T1000 (cell line): ENCODE data around the gene SIPA1L3.
"Not testable (repeated sequence)": the region's sequence is repeated elsewhere in the genome, so short reads cannot be mapped to it uniquely, and the experiment has no call there.

Source experiments
- DNase-seq: peaks from one replicate; lab custom pipeline; 2025; ENCODE audit warnings: mixed read lengths; lab: John Stamatoyannopoulos, UW

The SIPA1L3 gene

DNA sequence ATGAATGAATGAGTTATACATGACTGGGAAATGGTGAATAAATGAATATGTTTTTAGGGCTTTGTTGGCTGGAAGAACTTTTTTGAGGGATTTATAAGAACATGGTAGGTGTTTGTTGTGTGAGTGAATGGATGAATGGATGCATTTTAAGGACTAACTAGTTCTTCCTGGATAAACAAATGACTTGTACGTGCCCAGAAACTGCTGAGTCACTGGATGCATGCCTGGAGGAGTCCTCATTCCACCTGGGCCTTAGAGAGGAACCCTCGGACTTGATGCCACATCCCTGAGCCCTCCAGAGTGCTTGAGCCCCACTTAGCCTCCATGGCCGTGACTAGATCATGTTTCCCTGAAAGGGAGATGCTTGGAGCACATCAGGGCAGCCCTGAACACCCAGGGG is 163.6 kb downstream of the SIPA1L3 start:
- no peak for DNase-seq

DNA sequence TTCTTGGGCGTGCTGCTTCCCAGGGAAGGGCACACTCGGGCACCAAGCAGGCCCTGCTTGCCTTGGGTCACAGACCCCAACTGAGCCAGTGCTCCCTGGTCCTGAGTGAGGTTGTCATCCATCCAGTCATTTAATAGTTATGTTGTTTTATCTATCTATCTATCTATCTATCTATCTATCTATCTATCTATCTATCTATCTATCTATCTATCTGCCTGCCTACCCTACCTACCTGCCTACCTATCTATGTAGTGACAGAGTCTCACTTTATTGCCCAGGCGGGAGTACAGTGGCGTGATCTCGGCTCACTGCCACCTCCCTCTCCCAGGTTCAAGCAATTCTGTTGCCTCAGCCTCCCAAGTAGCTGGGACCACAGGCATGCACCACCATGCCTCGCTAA is 164.0 kb downstream of the SIPA1L3 start:
- not testable (repeated sequence) for DNase-seq

GRCh38 chr19:38071647-38072046 is 164.6 kb downstream of the SIPA1L3 start:
- no peak for DNase-seq

DNA sequence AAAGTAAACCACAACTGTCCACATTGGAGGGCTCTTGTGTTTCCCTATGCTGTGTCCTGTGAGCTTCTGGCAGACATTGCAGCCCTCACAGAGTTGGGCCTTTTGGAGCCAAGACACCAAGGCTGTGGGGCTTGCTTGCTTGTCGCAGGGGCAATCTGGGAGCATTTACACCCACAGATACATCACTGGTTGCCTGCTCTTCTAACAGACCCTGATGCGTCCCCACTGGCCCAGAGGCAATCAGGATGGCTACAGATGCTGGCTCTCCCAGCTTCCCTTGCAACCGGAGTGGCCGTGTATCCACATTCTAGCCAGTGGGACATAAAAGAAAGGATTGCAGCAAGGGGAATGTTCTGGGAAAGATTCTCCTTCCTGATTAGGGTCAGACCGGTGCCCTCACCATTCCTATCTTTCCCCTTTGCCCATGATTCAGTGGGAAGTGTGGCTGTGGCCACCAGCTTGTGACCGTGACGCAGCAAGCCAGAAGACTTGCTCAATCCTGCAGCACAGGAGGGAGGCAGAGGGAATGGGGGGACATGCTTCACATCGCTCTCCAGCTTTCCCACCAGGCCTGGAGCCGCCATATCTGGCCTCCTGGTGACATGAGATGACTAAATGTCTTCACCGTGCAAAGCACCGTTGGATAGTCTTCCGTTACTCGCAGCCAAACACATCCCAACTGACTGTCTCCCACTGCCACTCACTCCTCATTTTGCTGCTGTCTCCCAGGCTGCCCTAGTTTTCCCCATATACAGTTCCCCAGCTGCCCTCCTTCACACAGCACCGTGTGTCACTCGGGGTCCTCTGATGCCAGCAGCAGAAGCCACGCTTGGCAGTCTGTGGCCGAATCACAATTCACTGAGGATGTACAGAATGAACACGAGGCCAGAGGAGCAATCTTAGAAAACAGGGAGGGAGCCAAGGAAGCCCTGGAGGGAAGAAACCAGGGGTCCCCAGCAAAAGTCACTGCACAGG is 166.1 kb downstream of the SIPA1L3 start:
- no peak for DNase-seq

- DNase-seq: no peak
Observed at GRCh38 chr19:38073841-38074685, 167.1 kb downstream of the SIPA1L3 start.

- DNase-seq: no peak
Observed at GRCh38 chr19:38076337-38076736, 169.3 kb downstream of the SIPA1L3 start.

DNA sequence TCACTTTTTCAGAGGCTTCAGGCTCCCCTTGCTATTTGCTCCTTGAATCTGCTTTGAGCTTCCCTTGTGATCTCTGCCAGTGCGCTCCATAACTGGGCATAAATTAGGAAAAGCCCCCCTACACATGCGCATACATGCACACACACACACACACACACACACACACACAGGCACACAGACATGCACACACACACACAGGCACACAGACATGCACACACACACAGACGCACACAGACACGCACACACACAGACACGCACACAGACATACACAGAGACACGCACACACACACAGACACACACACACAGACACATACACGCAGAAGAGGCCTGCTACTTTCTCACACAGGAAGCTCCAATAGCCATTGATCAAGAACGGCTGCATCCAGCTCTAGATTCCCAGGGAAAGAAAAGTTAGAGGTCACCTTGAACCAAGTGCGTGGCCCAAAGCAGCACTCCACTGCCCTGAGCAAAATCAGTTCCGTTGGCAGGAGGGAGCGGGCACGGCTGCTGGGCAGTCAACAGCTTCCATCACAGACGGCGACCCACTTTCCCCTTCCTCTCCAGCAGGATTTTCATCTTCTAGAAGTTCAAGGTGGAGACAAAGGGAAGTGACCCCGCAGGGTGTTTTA is 171.4 kb downstream of the SIPA1L3 start:
- no peak for DNase-seq

GRCh38 chr19:38079926-38080380 is 172.9 kb downstream of the SIPA1L3 start:
- DNase-seq: peak; percentile 46

DNA sequence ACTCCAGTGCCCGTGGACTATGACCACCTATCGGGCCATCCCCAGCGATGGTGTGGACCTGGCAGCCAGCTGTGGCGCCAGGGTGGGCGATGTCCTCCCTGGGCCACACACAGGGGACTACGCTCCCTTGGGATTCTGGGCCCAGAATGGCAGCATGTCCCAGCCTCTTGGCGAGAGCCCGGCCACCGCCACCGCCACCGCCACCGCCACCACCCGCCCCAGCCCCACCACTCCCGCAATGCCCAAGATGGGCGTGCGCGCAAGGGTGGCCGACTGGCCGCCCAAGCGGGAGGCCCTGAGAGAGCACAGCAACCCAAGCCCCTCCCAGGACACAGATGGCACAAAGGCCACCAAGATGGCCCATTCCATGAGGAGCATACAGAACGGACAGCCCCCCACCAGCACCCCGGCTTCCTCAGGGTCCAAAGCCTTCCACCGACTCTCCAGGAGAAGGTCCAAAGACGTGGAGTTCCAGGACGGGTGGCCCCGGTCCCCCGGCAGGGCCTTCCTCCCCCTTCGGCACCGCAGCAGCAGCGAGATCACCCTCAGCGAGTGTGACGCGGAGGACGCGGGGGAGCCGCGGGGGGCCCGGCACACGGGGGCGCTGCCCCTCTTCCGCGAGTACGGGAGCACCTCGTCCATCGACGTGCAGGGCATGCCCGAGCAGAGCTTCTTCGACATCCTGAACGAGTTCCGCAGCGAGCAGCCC is 174.7 kb downstream of the SIPA1L3 start:
- no peak for DNase-seq

DNA sequence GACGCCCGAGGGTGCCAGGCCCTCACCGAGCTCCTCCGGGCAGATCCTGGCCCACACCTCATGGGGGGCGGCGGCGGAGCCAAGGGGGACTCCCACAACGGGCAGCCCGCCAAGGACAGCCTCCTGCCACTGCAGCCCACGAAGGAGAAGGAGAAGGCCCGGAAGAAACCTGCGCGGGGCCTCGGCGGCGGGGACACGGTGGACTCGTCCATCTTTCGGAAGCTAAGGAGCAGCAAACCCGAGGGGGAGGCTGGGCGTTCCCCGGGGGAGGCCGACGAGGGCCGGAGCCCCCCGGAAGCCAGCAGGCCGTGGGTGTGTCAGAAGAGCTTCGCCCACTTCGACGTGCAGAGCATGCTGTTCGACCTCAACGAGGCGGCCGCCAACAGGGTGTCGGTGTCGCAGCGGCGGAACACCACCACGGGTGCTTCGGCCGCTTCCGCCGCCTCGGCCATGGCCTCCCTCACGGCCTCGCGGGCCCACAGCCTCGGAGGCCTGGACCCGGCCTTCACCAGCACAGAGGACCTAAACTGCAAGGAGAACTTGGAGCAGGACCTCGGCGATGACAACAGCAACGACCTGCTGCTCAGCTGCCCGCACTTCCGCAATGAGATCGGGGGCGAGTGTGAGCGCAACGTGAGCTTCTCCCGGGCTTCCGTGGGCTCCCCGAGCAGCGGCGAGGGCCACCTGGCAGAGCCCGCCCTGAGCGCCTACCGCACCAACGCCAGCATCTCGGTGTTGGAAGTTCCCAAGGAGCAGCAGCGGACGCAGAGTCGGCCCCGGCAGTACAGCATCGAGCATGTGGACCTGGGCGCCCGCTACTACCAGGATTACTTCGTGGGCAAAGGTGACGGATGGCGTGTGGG is 175.5 kb downstream of the SIPA1L3 start:
- DNase-seq: no peak

DNA sequence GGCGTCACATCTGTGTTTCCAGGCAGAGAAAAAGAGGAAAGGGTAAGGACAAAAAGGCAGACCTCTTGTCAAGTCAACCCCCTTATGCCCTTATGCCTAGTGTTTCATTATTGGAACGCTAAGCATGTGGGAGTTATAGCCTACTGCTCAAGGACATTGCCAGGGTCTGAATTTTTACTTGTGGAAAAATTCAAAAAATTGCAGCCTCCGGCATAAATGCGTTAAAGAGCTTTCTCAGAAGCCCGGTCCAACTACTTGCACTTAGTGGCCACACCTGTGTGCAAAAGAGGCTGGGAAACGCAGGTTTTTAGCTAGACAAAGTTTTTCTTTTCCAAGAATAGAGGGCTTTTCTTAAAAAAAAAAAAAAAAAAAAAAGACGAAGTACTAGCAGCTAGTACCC is 177.2 kb downstream of the SIPA1L3 start:
- DNase-seq: no peak

GRCh38 chr19:38089440-38089839 is 182.4 kb downstream of the SIPA1L3 start:
- DNase-seq: no peak

DNA sequence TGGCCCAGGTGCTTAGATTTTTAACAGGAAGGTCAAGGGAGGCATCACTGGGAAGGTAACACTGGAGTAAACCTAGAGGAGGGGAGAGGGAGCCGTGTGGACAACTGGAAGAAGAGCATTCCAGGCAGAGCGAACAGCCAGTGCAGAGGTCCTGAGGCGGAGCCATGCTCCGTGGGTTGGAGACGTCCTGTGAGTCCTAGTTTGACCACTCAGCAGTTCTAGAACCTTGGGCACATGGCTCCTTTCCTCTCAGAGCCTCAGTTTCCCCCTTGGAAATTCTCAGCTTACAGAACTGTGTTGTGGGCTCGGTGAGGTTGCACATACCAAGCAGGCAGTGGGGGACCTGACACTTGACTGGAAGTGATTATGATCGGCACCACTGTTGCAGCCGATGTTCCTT is 186.1 kb downstream of the SIPA1L3 start:
- no peak for DNase-seq

DNA sequence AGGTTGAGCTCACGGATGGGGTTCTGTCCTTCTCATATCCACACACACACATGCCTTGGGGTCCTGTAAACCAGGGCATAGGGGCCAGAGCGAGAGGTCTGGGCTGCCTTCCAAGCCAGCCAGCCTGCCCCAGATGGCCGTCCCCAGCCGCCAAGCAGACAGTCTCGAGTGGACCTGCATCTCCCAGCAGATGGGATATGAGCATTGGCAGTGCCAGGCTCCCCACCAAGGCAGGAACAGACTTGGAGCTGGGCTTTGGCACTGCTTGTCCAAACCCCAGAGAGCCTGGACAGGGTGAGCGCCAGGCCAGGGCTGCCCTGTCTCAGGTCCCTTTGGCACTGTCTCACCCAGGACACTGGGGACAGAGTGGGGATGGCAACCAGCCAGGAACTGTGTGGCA is 186.6 kb downstream of the SIPA1L3 start:
- DNase-seq: no peak

DNA sequence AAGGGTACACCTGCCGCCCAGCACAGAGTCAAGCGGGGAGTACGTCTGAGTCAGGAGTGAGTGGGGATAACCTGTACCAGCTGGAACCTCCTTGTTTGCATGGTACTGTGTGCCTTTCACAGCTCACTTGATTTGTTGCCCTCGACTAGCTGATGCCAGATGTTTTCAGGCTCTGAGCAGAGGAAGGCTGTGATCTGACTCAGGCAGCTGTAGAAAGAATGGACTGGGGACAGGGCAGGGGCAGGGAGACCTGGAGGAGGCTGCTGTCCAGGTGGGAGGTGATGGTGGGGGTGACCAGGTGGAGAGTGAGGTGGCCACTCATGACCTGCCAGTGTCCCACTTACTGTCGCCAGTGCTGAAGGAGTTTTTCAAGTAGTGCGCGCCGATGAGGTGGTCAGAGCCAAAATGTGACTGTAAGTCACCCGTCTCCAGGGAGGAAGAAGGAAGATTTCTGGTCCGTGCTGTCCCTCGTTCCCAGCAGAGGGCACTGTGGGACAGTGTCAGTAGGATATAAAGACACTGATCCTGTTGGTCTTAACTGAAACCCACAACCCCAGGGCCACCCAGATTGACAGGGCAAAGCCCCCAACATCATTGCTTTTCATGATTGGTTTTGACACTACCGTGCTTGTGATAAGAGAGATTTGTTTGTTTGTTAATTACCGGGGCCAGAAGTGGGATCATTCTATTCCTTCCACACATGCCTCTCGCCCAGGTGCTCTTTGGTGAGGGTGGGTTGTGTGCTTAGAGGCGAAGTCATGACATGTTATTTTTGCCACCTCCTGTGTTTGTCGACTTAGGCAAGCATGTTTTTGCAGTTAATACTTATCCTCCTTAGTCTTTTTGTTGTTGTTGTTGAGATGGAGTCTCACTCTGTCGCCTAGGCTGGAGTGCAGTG is 188.7 kb downstream of the SIPA1L3 start:
- DNase-seq: no peak

GRCh38 chr19:38099966-38100365 is 193.0 kb downstream of the SIPA1L3 start:
- DNase-seq: no peak

GRCh38 chr19:38100589-38100988 is 193.6 kb downstream of the SIPA1L3 start:
- DNase-seq: no peak

DNA sequence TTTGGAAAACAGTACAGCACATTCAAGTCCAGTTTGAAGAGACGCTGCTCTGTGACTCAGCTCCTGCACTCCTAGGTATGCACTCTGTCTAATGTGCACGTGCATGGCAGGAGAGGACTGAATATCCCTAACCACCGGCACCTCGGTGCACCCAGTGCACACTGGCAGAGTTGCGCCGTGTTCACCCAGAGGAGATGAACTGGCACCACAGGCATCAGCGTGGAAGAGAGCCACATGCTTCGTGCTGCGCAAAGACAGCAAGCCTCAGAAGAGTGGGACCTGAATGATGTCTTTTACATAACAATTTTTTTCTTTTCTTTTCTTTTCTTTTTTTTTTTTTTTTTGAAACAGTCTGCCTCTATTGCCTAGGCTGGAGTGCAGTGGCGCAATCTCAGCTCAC is 194.7 kb downstream of the SIPA1L3 start:
- no peak for DNase-seq

- DNase-seq: no peak
Observed at GRCh38 chr19:38105574-38105973, 198.6 kb downstream of the SIPA1L3 start.

GRCh38 chr19:38107129-38107528 is 200.1 kb downstream of the SIPA1L3 start:
- DNase-seq: no peak
